ENCODE results near the gene KCNQ2.

KCNQ2 gene

GRCh38 chr20:63354636-63355350, 117.7 kb downstream of the KCNQ2 start:
- no peak for DNase-seq

GRCh38 chr20:63352811-63353221, 119.6 kb downstream of the KCNQ2 start:
- no peak for DNase-seq

GRCh38 chr20:63351811-63352591, 120.5 kb downstream of the KCNQ2 start:
- DNase-seq, result no peak

GRCh38 chr20:63351326-63351700, 121.1 kb downstream of the KCNQ2 start:
- no peak for DNase-seq

- DNase-seq, result no peak
These were observed 121.7 kb downstream of the KCNQ2 start for GRCh38 chr20:63350597-63351325.
